Activated T-cell treated with anti-CD3 and anti-CD28 coated beads, Interleukin-2, amount 50 U/mL, for 72 hours (primary cell): ENCODE measurements around the gene SLIT3. TPM values are rescaled to one million over a fixed set of nuclear protein-coding genes. Genes with fewer than 3 reads are reported as not detected.
A peak's percentile ranks its signal among the peaks of the same experiment; 100 is the strongest.

ENCODE experiments used
- ATAC-seq, 2 donors: fragments of 150-1000 bp; cut with Tn5 transposase; replicated peaks in 1 of 2; 2 replicates each; pipeline ENCODE4 v1.10.0; 2021; ENCODE audit warnings: moderate library complexity in 2 of 2, mild to moderate bottlenecking in 1 of 2
- DNase-seq, 2 donors: peaks; one replicate each; pipeline ENCODE4 v3.0.0; 2021 to 2022; ENCODE audit warnings: mixed read lengths in 1 of 2
- H3K27ac Mint-ChIP-seq: one replicate; pipeline ENCODE4 v1.8.0; 2022; ENCODE audit warnings: mild to moderate bottlenecking, moderate library complexity, mixed read lengths
- H3K27me3 Mint-ChIP-seq: one replicate; pipeline ENCODE4 v1.8.0; 2022; ENCODE audit warnings: low read depth, mixed read lengths
- H3K36me3 Mint-ChIP-seq, 2 donors: one replicate each; pipeline ENCODE4 v1.8.0; 2022; ENCODE audit warnings: mixed read lengths in 2 of 2, mild to moderate bottlenecking in 1 of 2; ENCODE audit not compliant: insufficient read depth in 2 of 2
- H3K4me1 Mint-ChIP-seq: one replicate; pipeline ENCODE4 v1.8.0; 2022; ENCODE audit warnings: low read depth, mixed read lengths
- H3K4me3 Mint-ChIP-seq, 2 donors: one replicate each; pipeline ENCODE4 v1.8.0; 2022; ENCODE audit warnings: mild to moderate bottlenecking in 2 of 2, mixed read lengths in 2 of 2, moderate library complexity in 2 of 2
- H3K9me3 Mint-ChIP-seq, 2 donors: one replicate each; pipeline ENCODE4 v1.8.0; 2022; ENCODE audit warnings: mixed read lengths in 2 of 2
- total RNA-seq, 2 donors: library from RNA; stranded (reverse); gene quantifications; one replicate each; pipeline ENCODE4 v1.2.3, GENCODE V29; 2022

The SLIT3 gene
- total RNA-seq, 2 donors from 2014 or later, result 1.7 to 3.1 TPM

- Mint-ChIP-seq H3K4me3 (no peak overlapping the region), H3K9me3 (no peaks in the 10 kb centered on the region), H3K27ac (no peak overlapping the region), H3K36me3 (no peaks in the 10 kb centered on the region), H3K27me3 (peaks cover 11% of the 10 kb centered on the region), H3K4me1 (no peaks in the 10 kb centered on the region)
- ATAC-seq (no peak), DNase-seq (no peak)
Observed at GRCh38 chr5:169318556-169318955, 17.6 kb upstream of the SLIT3 start.

GRCh38 chr5:169307646-169308045 is 6.7 kb upstream of the SLIT3 start:
- H3K27me3 Mint-ChIP-seq, result peaks cover 35% of the 10 kb centered on the region
- no peak for DNase-seq
- H3K4me1 Mint-ChIP-seq, result peaks cover under 1% of the 10 kb centered on the region
- H3K9me3 Mint-ChIP-seq, result peaks cover 1 to 5% of the 10 kb centered on the region in 2 donors
- no peak for ATAC-seq
- H3K27ac Mint-ChIP-seq, result no peak overlapping the region
- no peaks in the 10 kb centered on the region for H3K36me3 Mint-ChIP-seq
- no peak overlapping the region for H3K4me3 Mint-ChIP-seq

DNA sequence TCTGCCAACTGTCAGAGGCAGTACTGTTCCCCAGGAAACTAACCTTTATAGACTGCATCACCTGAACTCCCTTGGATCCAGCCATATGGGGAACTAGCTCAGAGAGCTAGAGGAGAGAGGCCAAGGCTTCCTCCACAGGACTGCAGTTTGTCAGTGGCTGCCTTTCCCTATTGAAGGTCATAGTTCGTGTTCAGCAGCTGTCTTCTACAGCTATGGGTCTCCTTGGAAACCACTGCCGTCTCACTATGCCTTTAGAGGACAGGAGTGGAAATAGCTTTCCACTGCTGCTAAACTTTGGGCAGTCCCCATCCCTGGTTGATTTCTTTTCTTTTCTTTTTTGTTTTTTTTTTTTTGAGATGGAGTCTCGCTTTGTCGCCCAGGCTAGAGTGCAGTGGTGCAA is 4.4 kb upstream of the SLIT3 start:
- Mint-ChIP-seq H3K36me3 (peaks cover 0 to 3% of the 10 kb centered on the region in 2 donors), H3K27me3 (peaks cover 42% of the 10 kb centered on the region), H3K4me1 (peaks cover 13% of the 10 kb centered on the region), H3K9me3 (no peaks in the 10 kb centered on the region), H3K27ac (no peak overlapping the region), H3K4me3 (no peak overlapping the region)
- no peak for ATAC-seq
- no peak for DNase-seq

- H3K27ac Mint-ChIP-seq, result no peak overlapping the region
- H3K9me3 Mint-ChIP-seq, result no peaks in the 10 kb centered on the region
- no peak overlapping the region for H3K4me3 Mint-ChIP-seq
- H3K4me1 Mint-ChIP-seq, result peaks cover 13% of the 10 kb centered on the region
- DNase-seq (no peak), ATAC-seq (no peak)
- H3K27me3 Mint-ChIP-seq, result peaks cover 52% of the 10 kb centered on the region
- H3K36me3 Mint-ChIP-seq, result peaks cover 0 to 3% of the 10 kb centered on the region in 2 donors
Observed at GRCh38 chr5:169304175-169304574, 3.2 kb upstream of the SLIT3 start.

DNA sequence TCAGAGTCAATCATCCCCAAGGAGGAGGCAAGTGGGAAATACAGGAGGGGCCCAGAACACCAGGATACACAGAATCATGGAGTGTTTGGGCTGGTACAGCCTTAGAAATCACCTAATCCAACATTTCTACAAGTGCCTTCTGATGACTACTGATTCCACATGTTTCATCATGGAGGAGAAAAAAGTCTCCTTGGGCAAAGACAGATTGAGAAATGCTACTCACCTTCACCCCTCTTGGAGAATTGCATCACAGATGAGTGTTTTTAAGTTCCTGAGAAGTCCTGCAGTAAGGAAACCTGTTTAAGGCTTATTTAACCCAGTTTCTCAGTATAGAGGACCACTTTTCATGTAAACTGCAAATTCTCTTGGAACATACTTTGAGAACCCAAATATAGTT is 2.2 kb upstream of the SLIT3 start:
- H3K27ac Mint-ChIP-seq, result no peak overlapping the region
- peaks cover 13% of the 10 kb centered on the region for H3K4me1 Mint-ChIP-seq
- DNase-seq, result no peak
- H3K27me3 Mint-ChIP-seq, result peaks cover 57% of the 10 kb centered on the region
- H3K4me3 Mint-ChIP-seq, result no peak overlapping the region
- no peaks in the 10 kb centered on the region for H3K9me3 Mint-ChIP-seq
- peaks cover 0 to 3% of the 10 kb centered on the region in 2 donors for H3K36me3 Mint-ChIP-seq
- no peak for ATAC-seq

DNA sequence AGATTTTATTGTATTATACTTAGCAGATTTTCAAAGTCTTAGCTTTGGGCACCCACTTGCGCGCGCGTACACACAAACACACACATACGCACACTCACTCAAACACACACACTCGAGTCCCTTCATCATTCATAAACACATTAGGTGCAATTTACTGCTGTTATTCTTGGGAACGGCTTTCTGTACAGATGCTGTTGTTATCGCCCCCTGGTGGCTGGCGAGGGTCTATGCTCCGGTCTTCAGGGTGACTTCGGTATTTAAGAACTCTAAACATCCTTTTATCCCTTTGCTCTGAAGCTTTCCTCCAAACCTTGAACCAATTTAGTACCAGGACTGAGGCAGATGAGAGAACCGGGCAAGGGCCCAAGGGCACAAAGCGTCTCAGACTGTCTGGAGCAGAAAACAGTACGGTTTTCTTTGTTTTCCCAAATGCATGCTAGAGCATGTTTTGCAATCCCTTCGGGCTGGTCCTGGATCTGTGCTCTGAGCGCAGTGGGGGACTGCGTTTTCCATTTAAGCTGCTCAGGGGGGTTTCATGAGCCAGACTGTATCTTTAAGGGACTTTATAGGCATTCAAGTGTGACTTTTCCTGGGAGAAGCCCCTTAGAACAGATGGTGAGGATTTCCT is 1.7 kb upstream of the SLIT3 start:
- DNase-seq, result peak; percentile 65 to 71
- peaks cover 57% of the 10 kb centered on the region for H3K27me3 Mint-ChIP-seq
- peaks cover 13% of the 10 kb centered on the region for H3K4me1 Mint-ChIP-seq
- ATAC-seq, result peak; percentile 48 to 50
- peak overlapping the region in 1 of 2 donors; percentile 35 for H3K4me3 Mint-ChIP-seq
- no peak overlapping the region for H3K27ac Mint-ChIP-seq
- no peaks in the 10 kb centered on the region for H3K9me3 Mint-ChIP-seq
- H3K36me3 Mint-ChIP-seq, result peaks cover 0 to 3% of the 10 kb centered on the region in 2 donors

DNA sequence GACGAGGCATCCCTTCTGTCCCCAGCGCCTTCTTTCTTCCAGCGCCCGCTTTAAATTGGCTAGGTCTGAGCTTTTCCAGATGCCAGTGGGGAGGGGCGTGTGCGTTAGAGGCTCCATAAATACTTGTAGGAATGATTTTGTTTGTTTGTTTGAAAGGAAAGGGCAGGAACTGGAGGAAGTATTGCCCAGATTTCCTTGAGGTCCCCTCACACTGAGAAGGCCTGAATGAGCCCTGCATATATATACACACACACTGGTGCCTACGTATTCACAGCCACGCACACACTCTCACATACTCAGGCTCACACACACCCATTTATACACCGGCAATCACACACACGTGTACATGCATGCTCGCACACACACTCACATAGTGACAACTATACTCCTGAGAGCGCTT is 1.0 kb upstream of the SLIT3 start:
- peaks cover 57% of the 10 kb centered on the region for H3K27me3 Mint-ChIP-seq
- no peak overlapping the region for H3K27ac Mint-ChIP-seq
- peaks cover 13% of the 10 kb centered on the region for H3K4me1 Mint-ChIP-seq
- no peaks in the 10 kb centered on the region for H3K9me3 Mint-ChIP-seq
- peaks cover 0 to 3% of the 10 kb centered on the region in 2 donors for H3K36me3 Mint-ChIP-seq
- DNase-seq (no peak), ATAC-seq (peak; percentile 39 to 50)
- H3K4me3 Mint-ChIP-seq, result peak overlapping the region in 1 of 2 donors; percentile 35

GRCh38 chr5:169301386-169301934 is 521 bp upstream of the SLIT3 start:
- H3K27ac Mint-ChIP-seq, result no peak overlapping the region
- H3K4me3 Mint-ChIP-seq, result peak overlapping the region; percentile 2 to 34
- peaks cover 13% of the 10 kb centered on the region for H3K4me1 Mint-ChIP-seq
- no peaks in the 10 kb centered on the region for H3K9me3 Mint-ChIP-seq
- peaks cover 0 to 3% of the 10 kb centered on the region in 2 donors for H3K36me3 Mint-ChIP-seq
- ATAC-seq (no peak), DNase-seq (no peak)
- peaks cover 57% of the 10 kb centered on the region for H3K27me3 Mint-ChIP-seq

DNA sequence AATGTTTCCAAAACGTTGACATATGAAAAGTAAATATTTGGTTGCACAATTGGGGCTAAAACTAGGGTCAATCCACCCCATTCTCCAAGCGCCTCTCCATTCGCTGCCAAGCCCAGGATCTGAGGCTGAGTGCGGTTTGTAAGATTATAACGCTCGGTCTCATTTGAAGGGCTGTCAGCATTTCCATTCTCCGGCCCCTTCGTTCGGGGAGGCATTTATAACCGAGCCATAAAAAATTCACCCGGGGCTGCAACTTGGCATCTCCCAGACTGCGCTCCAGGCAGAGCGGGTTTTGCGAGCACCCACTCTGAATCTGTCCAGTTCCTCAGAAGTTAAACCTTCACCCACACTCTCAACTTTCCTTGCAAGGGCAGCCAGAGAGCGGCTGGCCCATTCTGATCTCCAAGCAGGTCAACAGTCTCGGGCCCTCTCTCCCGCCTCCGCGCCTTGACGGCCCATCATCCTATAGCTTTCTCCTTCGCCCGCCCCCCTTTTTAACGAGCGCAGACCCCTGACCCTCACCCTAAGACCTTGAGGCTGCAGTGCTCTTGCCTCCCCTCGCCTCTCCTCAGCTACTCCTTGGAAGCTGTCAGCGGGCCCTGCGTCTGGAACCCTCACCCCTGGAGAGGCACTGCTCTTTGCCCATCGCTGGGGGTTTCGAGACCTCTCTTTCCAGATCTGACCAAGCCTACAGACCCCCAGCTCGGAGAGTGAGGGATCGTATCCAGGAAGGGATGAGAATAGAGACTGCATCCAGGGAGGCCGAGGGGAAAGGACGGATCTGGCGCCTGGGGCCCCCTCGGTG is 1.1 kb downstream of the SLIT3 start:
- no peak for ATAC-seq
- peak overlapping the region in 1 of 2 donors; percentile 22 for H3K4me3 Mint-ChIP-seq
- no peak overlapping the region for H3K27ac Mint-ChIP-seq
- H3K27me3 Mint-ChIP-seq, result peaks cover 52% of the 10 kb centered on the region
- H3K9me3 Mint-ChIP-seq, result no peaks in the 10 kb centered on the region
- H3K36me3 Mint-ChIP-seq, result peaks cover 0 to 3% of the 10 kb centered on the region in 2 donors
- DNase-seq, result no peak
- H3K4me1 Mint-ChIP-seq, result peaks cover 13% of the 10 kb centered on the region

DNA sequence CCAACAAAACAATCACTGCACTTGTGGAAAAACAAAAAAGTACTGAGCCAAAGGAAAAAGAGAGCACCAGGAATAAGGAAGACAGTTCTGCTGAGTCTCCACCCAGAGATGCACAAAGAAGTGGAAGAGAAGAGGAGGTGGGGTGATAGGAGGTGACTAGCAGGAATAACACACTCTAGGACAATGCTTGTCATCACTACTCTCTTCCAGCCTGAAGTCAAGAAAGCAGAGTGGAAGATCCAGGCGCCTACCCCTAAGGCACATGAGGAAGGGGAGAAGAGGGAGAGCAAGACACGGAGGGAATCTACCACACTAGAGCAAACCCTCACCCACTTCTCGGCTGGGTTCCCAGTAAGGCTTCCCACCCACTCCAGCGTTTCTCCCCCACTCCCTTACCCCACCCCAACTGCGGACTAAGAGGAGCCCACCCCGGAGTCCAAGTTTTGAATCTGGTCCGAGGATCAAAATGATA is 1.7 kb downstream of the SLIT3 start:
- no peak for ATAC-seq
- Mint-ChIP-seq H3K9me3 (no peaks in the 10 kb centered on the region), H3K36me3 (peaks cover 0 to 3% of the 10 kb centered on the region in 2 donors), H3K27ac (no peak overlapping the region), H3K27me3 (peaks cover 45% of the 10 kb centered on the region), H3K4me3 (no peak overlapping the region), H3K4me1 (peaks cover 13% of the 10 kb centered on the region)
- no peak for DNase-seq

DNA sequence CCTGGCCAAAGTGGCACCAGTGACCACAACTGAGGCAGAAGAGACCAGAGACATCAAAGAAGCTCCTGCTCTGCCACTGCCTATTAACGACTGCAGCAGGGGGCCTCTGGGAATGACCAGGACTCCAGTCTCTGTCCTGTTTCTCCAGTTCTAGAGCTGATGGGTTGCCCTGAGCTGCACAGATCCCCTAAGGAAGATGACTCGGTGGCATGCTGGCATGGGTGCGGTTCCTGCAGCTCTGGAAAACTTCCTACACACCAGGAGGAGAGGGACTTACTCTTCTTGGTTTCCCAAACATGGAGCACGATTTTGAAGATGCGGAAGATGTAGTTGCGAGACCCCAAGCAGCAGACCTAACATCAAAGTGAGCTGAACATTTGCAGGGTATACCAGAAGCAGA is 2.7 kb downstream of the SLIT3 start:
- ATAC-seq (no peak), DNase-seq (no peak)
- Mint-ChIP-seq H3K27me3 (peaks cover 36% of the 10 kb centered on the region), H3K27ac (no peak overlapping the region), H3K9me3 (no peaks in the 10 kb centered on the region), H3K4me3 (no peak overlapping the region), H3K36me3 (peaks cover 0 to 3% of the 10 kb centered on the region in 2 donors), H3K4me1 (peaks cover 13% of the 10 kb centered on the region)

DNA sequence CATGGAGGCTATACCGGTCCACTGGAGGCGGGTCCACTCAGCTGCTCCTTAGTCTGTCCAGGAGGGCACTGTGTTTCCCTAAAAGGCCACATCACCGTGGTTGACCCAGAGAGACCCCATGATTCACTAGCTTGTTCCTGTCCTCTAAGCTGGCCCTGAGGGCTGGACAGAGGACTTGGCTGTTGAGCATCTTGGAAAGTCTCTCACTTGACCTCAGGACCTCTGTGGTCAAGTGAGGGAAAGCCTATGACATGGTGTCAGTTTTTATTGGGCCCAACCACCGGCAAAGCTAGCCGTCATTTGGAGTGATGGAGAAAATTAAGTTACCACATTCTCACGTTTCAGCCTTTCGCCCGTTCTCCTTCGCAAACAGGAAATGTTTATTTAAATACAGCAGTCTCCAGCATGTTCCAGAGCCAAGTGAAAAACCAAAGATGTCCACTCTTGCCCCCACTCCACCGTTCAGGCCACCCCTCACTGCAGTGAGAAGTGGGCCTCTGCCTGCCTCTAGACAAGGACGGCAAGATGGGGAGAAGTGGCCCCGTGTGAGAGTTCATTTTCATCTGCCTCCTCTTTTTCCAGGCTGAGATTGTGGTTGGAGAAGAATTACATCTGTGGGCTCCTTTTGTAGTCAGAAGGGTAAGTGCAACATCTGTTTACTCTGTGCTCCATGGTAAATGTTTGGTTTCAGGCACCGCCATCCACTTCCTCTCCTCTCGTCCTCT is 4.4 kb downstream of the SLIT3 start:
- Mint-ChIP-seq H3K27ac (no peak overlapping the region), H3K4me3 (no peak overlapping the region)
- no peak for ATAC-seq

GRCh38 chr5:169295306-169295705 is 5.6 kb downstream of the SLIT3 start:
- Mint-ChIP-seq H3K36me3 (no peaks in the 10 kb centered on the region), H3K4me1 (no peaks in the 10 kb centered on the region), H3K4me3 (no peak overlapping the region), H3K27me3 (peaks cover 15% of the 10 kb centered on the region), H3K9me3 (no peaks in the 10 kb centered on the region), H3K27ac (no peak overlapping the region)
- ATAC-seq, result no peak
- no peak for DNase-seq

More for the DNA sequence above, 4.4 kb downstream of the SLIT3 start:
- peaks cover 20% of the 10 kb centered on the region for H3K27me3 Mint-ChIP-seq
- peaks cover 0 to 3% of the 10 kb centered on the region in 2 donors for H3K36me3 Mint-ChIP-seq
- H3K9me3 Mint-ChIP-seq, result no peaks in the 10 kb centered on the region
- DNase-seq, result no peak
- H3K4me1 Mint-ChIP-seq, result peaks cover 4% of the 10 kb centered on the region
